ENCODE measurements around the gene CEACAM18.
A peak's percentile ranks its signal among the peaks of the same experiment; 100 is the strongest.
"Not testable (repeated sequence)": the region's sequence is repeated elsewhere in the genome, so short reads cannot be mapped to it uniquely, and the experiment has no call there.

Gene CEACAM18

DNA sequence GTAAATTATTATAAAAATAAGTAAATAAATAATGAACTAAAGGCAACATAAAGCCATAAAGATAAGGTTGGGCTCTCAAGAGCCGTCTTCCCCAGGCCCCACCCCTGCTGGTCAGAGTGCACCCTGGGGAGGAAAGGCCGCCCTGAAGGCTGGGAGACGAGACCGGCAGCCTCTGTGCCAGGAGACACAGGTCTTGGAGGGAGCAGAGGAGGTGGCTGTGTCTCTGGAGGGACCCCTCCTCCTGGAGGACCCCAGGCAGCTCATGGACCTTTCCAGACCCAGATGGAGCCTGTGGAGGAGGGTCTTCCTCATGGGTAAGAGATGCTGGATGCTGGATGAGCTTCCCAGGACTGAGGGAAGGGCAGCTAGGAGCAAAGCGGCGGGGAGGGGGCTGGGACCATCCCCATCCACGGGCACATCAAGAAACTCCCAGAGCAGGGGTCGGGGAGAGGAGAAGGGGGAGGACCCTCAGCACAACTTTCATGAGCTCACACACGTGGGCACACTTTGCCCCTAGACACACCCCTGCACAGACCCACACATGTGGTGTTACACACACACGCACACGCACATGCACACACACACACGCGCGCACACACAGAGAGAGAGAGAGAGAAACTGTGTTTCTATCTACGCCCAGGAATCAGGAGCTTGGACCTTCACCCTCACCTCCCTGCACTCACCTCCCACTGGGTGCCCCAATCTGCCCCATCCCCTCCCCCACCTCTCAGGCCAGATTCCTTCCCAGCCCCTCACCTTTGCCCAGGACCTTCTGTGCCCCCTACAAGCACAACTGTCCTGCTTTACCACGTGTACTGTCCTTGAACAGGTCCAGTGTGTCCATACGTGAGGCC, at the start of gene CEACAM18:
Gene CEACAM18 (plus strand): TSS at position 159 of the 854 bp plus-strand sequence.
- intact Hi-C loops (cut with DNase I), result no loop called here
- DNase-seq, result no peak

DNA sequence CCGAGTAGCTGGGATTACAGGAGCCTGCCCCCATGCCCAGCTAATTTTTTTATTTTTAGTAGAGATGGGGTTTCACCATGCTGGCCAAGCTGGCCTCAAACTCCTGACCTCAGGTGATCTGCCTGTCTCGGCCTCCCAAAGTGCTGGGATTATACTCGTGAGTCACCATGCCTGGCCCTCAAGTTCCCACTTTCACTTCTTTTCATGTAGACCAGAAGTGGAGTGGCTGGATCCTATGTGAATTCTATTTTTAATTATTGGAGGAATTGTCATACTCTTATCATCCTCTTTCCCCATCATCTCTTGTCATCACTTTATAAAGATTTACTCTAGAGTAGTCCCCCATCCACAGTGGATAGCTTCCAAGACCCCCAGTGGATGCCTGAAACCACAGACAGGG, 48.1 kb upstream of the CEACAM18 start:
- intact Hi-C loops (cut with DNase I), result no loop called here

DNA sequence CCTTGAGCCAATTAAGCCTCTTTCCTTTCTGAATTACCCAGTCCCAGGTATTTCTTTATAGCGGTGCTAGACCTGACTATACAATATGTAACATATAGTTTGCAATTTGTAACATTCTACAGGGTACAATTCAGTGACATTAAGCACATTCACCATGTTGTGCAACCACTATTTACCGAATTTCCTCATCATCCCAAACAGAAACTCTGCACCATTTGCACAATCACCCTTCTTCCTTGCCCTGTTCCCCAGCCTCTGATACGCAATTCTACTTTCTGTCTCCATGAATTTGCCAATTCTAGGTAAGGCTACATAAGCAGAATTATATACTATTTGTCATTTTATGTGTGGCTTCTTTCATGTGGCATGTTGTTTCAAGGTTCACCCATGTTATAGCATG, 47.2 kb upstream of the CEACAM18 start:
- intact Hi-C loops (cut with DNase I), result no loop called here

More for the DNA sequence above, 48.1 kb upstream of the CEACAM18 start:
- DNase-seq, result no peak

DNA sequence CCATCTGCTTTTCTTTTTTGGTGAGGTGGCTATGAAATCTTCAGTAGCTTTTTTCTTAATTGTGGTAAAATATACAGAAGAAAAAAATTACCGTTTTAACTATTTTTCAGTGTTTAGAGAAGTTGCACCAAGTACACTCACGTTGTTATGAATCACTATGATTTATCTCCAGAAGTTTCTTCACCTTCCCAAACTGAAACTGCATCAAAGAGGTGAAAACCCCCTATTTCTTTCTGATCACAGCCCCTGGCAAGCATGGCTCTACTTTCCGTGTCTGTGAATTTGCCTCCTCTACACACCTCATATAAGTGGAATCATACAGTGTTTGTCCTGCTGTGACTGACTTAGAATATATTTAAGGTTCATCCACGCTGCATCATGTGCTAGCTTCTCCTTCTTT, 45.3 kb upstream of the CEACAM18 start:
- intact Hi-C loops (cut with DNase I), result no loop called here

More for the DNA sequence above, 47.2 kb upstream of the CEACAM18 start:
- DNase-seq, result no peak

DNA sequence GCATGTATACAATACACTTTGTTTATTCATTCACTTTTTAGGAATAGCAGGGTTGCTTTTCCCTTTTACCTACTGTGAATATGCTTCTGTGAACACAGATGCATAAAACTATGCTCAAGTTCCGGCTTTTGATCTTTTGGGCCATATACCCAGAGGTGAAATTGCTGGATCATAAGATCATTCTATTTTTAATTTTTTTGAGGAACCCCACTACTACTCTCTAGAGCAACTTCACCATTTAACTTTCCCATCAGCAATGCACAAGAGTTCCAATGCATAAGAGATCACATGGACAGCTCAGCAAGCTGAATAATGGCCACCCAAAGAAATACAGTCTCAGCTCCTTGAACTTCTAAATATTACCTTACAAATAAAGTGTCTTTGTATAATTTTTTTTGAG, 43.9 kb upstream of the CEACAM18 start:
- no peak for DNase-seq
- intact Hi-C loops (cut with DNase I), result no loop called here

More for the DNA sequence above, 45.3 kb upstream of the CEACAM18 start:
- DNase-seq, result no peak

DNA sequence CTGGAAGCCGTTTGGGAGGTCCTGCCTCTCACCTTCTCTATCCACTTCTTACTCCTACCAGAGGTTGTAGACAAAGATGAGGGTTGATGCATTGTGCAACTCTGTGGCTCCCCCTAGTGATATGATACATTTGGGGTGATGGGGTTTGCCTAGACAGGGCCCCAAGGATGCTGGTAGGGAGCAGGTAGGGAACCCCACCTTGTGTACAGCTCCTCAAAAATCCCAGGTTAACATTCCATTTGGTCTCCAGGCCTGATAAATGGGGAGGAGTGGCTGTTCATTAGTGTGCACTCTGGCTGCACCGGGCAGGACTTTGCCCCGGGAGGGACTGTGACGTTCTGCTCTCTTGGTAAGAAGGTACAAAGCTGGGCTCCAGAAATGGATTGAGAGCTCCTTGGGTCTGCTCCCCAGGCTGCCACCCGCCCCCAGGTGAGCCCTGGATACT, 39.3 kb upstream of the CEACAM18 start:
- DNase-seq, result peak in 1 of 42 donors; percentile 13

DNA sequence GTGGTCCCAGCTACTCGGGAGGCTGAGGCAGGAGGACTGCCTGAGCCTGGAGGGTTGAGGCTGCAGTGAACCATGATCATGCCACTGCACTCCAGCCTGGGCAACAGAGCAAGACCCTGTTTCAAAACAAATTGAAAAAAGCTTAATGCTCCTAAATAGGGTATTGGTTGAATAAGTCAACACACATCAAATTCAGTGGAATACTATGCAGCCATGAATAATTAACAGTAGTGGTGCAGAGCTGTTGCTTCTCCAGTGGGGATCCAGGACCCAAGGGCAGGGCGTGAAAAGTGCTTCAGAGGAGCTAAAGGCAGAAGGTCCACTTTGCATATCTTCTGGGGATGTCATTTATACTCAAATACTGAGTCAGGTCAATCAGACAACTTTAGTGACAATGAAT, 38.3 kb upstream of the CEACAM18 start:
- no peak for DNase-seq
- intact Hi-C loops (cut with DNase I), result no loop called here

More for the DNA sequence above, 39.3 kb upstream of the CEACAM18 start:
- intact Hi-C loops (cut with DNase I), result no loop called here

DNA sequence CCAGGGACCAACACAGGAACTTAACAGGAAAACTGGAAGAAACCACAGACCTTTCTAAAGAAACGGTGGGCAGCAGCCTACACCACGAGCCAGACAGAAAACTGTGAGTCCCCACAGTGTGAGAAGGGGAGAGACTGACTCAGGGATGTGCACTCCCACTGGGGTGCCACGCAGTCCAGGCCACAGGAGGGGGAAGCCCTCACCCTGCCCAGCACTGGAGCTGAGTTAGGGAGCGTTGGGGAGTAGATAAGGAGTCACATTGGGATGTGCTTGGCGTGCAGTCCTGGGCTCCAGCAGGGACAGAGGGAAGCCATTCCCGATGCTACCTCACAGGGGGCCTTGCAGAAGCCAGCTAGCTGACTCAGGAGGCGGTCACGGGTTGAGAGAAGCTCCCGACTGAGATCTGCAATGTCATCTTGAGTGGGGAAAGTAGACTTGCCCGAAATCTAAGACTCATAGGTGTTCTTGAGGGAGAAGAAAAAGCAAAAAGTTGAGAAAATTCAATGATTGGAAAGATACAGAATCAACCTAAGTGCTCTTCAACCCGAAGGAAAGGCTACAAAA, 37.4 kb upstream of the CEACAM18 start:
- DNase-seq, result peak in 2 of 42 donors; percentile 40 to 48
- intact Hi-C loops (cut with DNase I), result no loop called here

DNA sequence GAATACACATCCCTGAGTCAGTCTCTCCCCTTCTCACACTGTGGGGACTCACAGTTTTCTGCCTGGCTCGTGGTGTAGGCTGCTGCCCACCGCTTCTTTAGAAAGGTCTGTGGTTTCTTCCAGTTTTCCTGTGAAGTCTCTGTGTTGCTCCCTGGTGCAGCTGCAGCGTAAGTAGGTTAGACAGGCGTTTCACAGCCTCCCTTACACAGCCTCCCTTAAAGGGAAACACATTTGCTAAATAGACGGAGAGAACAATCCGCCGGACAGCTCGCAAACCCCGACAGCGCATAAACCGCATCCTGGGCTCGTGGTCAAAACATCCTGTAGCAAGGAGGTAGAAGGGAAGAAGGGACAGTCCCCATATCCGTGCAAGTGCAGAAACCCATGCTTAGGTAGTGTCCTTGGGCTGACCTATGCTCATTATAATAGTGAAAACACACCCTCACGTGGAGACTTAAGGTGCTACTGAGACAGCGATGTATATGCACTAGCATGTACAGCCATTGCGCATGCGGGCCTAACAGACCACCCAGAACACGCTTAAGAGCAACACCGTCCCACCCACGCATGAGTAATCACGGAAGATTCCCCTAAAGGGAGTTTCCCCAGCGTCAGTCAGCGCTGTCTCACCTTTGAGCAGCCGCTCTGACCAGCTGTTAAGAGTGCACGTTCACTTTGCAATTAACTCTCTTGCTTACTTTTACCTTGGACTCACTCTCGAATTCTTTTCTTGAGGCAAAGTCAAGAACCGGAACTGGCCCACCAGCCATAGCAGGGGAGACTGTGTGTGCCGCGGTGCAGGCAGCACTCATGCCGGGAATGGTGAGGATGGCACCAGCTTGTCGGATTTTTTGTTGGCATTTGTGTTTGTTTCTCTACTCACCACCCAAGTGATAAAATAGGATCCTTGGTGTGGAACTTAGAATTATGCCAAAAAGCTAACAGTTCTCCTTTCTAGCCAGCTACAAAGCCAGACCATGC, 36.6 kb upstream of the CEACAM18 start:
- DNase-seq, result peak in 1 of 42 donors; percentile 46
- intact Hi-C loops (cut with DNase I), result no loop called here

DNA sequence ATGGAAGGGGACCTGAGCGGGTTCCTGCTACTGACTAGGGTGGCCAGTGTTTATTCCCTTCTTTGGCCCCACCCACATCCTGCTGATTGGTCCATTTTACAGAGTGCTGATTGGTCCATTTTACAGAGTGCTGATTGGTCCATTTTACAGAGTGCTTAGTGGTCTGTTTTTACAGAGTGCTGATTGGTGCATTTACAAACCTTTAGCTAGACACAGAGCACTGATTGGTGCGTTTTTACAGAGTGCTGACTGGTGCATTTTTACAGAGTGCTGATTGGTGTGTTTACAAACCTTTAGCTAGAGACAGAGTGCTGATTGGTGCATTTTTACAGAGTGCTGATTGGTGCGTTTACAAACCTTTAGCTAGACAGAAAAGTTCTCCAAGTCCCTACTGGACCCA, 30.8 kb upstream of the CEACAM18 start:
- intact Hi-C loops (cut with DNase I); DNase-seq: not testable (repeated sequence)

DNA sequence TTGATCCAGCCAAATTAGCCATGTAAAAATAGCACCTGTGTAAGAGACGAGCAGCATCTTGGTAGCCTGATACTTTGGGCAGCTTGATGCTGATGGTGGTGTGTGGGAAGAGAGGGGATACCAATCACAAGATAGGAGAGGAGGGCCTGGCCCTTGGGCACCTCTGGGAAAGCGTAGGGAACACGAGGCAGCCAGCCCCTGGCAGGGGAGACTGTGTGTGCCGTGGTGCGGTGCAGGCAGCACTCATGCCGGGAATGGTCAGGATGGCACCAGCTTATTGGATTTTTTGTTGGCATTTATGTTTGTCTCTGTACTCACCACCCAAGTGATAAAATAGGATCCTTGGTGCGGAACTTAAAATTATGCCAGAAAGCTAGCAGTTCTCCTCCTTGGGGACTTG, 30.3 kb upstream of the CEACAM18 start:
- no peak for DNase-seq
- intact Hi-C loops (cut with DNase I), result no loop called here

DNA sequence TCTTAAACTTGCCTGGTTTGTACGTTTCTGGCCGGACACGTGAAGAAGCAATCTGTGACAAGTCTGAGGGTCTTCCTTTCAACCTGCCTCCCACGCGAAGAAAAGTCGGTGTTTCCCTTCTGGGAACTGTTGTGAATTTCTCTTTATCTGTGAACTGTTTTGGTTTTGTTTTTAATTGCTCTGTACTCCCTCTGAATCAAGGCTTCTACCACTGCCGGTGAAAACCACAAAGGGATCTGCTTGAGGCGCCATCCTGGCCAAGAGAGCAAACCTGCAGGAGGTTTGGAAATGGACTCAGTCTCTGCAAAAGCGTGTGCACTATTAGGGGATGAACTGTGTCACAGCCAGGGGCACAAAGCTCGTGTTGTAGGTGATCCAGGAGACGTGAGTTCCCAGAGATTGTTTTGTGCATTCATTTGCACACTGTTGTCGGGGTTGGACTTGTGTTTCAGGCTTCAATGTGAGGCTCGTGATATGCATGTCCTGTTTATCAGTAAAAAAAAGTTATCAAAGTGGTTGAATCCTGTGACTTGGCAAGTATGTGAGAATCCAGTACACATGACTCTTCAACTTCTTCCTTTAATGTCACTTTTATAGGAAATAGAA, 29.8 kb upstream of the CEACAM18 start:
- DNase-seq, result no peak
- intact Hi-C loops (cut with DNase I), result no loop called here

DNA sequence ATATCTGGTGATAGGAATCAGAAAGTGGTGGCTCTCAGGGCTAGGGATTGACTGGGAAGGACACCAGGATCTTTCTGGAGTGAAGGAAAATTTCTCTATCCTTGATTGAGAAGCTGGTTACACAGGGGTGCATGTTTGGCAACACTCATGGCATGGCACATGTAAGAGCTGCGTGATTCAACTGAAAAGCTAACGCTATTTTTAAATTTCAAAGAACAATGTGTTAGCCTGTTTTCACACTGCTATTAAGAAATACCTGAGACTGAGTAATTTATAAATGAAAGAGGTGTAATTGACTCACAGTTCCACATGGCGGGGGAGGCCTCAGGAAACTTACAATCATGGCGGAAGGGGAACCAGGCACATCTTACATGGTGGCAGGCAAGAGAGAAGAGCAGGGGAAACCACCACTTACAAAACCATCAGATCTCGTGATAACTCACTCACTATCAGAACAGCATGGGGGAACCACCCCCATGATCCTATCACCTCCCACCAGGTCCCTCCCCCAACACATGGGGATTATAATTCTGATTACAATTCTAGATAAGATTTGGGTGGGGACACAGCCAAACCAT, 27.5 kb upstream of the CEACAM18 start:
- intact Hi-C loops (cut with DNase I), result no loop called here
- no peak for DNase-seq

DNA sequence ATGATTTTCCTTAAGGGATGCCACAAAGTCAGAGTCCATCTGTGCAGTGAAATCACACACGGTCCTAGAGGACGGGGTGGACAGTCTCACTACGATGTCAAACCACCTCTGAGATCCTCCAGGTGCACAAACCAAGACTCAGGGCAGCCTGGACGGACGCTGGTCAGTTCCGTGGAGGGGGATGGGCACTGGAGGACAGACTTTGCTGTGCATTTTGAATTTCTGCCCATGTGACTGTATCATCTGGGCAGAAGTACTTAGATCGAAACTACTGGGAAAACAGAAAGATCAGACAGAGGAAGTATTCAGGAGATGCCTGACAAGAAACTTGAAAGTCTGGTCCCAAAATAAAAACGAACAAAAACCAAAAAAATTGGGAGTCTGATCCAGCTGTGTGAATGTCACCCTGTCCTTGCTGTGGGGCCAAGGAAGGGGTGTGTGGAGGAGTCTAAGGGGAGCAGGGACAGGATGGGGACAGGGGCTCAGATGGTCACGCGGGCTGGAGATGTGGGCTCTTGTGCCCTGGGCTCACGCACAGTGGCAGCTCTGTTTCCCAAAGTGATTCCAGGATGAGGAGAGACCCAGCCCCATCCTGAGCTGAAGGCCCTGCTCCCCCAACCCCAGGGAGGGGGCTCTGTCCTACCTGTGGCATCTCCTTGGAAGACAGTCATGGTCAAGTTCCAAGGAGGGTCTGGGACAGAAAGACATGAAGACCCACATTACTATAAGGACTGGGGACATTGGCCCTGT, 21.6 kb upstream of the CEACAM18 start:
- peak in 12 of 42 donors; percentile 20 to 57 (median 34) for DNase-seq
- intact Hi-C loops (cut with DNase I), result no loop called here

DNA sequence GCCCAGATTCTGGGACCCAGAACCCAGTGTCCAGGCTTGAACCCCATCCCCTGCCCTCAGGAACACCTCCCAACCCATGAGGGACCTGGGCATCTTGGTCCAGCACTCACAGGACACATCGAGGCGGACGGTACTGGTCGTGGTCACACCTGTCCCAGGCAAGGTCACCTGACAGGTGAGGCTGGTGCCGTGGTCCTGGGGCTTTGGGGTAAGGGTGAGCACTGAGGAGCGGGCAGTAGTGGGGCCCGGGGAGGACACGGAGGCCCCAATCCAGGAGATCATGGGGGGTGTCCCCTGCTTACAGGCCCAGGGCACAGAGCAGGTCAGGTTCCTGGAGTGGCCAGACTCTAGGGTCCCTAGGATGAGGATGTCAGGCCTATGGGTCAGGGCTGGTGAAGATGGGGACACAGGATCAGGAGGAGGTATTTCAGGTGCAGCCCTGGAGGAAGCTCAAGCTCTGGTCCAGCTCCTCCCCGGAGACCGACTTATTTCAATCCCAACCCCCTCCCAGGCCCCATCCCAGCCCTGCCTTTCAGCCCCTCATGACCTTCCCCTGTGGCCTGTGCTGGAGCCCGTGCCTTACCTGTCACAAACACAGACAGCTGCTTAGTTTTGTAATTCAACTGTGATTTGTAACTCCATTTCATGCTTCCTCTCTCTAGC, 20.9 kb upstream of the CEACAM18 start:
- intact Hi-C loops (cut with DNase I), result no loop called here
- DNase-seq, result no peak

DNA sequence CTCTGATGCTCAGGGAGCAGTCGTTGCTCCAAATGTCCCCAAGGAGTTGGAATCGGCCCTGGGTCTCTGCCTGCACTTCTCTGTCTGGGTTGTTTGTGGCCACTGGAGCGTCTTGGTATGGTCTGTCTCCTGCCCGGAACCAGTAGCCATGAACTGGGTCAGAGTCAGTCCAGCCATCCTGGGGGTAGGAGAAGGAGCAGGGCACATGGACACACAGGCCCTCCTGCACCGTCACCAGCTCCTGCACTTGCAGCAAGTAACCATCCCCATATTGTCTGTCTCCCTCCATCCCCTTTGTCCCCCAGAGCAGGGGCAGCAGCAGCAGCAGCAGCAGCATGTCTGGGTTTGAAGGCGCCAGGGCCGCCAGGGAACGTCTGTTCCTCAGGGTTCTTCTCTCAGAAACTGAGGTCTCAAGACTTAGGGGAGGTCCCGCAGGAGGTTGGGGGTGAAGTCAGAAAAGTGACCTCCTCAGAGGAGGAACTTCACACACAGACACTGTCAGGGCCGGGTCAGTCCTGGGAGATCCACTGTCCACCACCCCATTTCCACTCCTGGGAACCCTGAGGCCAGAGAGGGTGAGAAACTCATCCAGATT, 20.2 kb upstream of the CEACAM18 start, which contains the start of gene SIGLEC8:
Gene SIGLEC8 (minus strand): TSS at position 404 of the 595 bp plus-strand sequence. CDS start 67 bp downstream, at position 337.
- DNase-seq, result peak in 2 of 42 donors; percentile 11 to 12
- intact Hi-C loops (cut with DNase I), result no loop called here
